D721Med (cell line): Measurements from ENCODE around the gene ZNF526.

Experiments
- DNase-seq: peaks from one replicate; pipeline ENCODE4 v3.0.0; 2011; ENCODE audit warnings: low spot score; ENCODE audit not compliant: insufficient read length
- FAIRE-seq: peaks from 2 replicates; lab custom pipeline; 2011; peaks lifted over from hg19 to GRCh38; lab: Jason Lieb, UNC
- CTCF ChIP-seq: IDR thresholded peaks from 2 replicates; pipeline ENCODE4 v1.5.1; 2012; ENCODE audit warnings: mild to moderate bottlenecking, control low read depth; ENCODE audit not compliant: insufficient read depth; ENCODE audit errors: missing control alignments

ZNF526 gene

GRCh38 chr19:42175952-42176648, 44.0 kb upstream of the ZNF526 start:
- DNase-seq: no peak
- no peak for FAIRE-seq
- no peak for TF ChIP-seq CTCF

GRCh38 chr19:42176649-42176989, 43.5 kb upstream of the ZNF526 start:
- TF ChIP-seq CTCF: no peak
- no peak for FAIRE-seq
- DNase-seq: peak; percentile 67

- DNase-seq: peak; percentile 47
- FAIRE-seq: no peak
- peak; percentile 42 for TF ChIP-seq CTCF
Measured at GRCh38 chr19:42176990-42177685, 43.0 kb upstream of the ZNF526 start.

- FAIRE-seq: no peak
- TF ChIP-seq CTCF: no peak
Measured at GRCh38 chr19:42177686-42178019, 42.5 kb upstream of the ZNF526 start.

GRCh38 chr19:42178791-42179674, 41.1 kb upstream of the ZNF526 start:
- peak; percentile 32 for TF ChIP-seq CTCF
- no peak for FAIRE-seq
- no peak for DNase-seq

More at GRCh38 chr19:42177686-42178019, 42.5 kb upstream of the ZNF526 start:
- no peak for DNase-seq

GRCh38 chr19:42184401-42184861, 35.7 kb upstream of the ZNF526 start:
- peak; percentile 51 for DNase-seq
- TF ChIP-seq CTCF: peak; percentile 90
- no peak for FAIRE-seq

GRCh38 chr19:42185277-42185676, 34.8 kb upstream of the ZNF526 start:
- FAIRE-seq: no peak
- TF ChIP-seq CTCF: no peak
- no peak for DNase-seq
